Endothelial cell of umbilical vein (primary cell): Measurements from ENCODE around the gene FBXO30. TPM values are rescaled to one million over a fixed set of nuclear protein-coding genes. Genes with fewer than 3 reads are reported as not detected.

ENCODE experiments used
- BruUV-seq: library from RNA; stranded (reverse); fragments of 400-500 nt; replicated peaks from 2 replicates; lab custom pipeline; 2021; lab: Mats Ljungman, UMichigan
- CTCF ChIA-PET: fragments of 300-600, 350-600 bp; sonication (Branson Sonifier 250); formaldehyde crosslinking; loops from one replicate; lab custom pipeline; 2021; ENCODE audit warnings: antibody characterized with exemption, inconsistent platforms; lab: Charles Lee
- POLR2A ChIA-PET: fragments of 300-600, 350-600 bp; sonication (Branson Sonifier 250); formaldehyde crosslinking; loops from one replicate; lab custom pipeline; 2021; ENCODE audit warnings: antibody characterized with exemption, inconsistent platforms; lab: Charles Lee
- DNase-seq: peaks from one replicate; pipeline ENCODE4 v3.0.0-alpha.2; 2011; ENCODE audit warnings: low read depth, low spot score
- FAIRE-seq: peaks from 2 replicates; lab custom pipeline; 2011; peaks lifted over from hg19 to GRCh38; lab: Jason Lieb, UNC
- H2AFZ ChIP-seq: 2 replicates; pipeline ENCODE4 v1.6.0; 2012; ENCODE audit warnings: low read depth, low read length, control low read depth, inconsistent platforms
- H3K27ac ChIP-seq: 2 replicates; pipeline ENCODE4 v1.5.1; 2011; ENCODE audit warnings: low read depth, mild to moderate bottlenecking, control low read depth, low read length, moderate library complexity; ENCODE audit not compliant: insufficient read depth
- H3K27me3 ChIP-seq, 2 experiments: 2 replicates each; pipeline versions ENCODE4 v1.6.0 to v1.6.1; 2011; ENCODE audit warnings: low read length in 2 of 2, mixed read lengths in 1 of 2; ENCODE audit not compliant: control insufficient read depth in 2 of 2, insufficient read depth in 2 of 2
- H3K36me3 ChIP-seq, 2 experiments: 2 replicates in 1 of 2; 3 replicates in 1 of 2; pipeline ENCODE4 v1.5.1; 2011; ENCODE audit warnings: low read length in 2 of 2, mild to moderate bottlenecking in 1 of 2, moderate library complexity in 1 of 2; ENCODE audit not compliant: control insufficient read depth in 2 of 2, insufficient read depth in 2 of 2; ENCODE audit errors: extremely low read depth in 1 of 2
- H3K4me1 ChIP-seq: 3 replicates; pipeline ENCODE4 v1.5.1; 2011; ENCODE audit warnings: mild to moderate bottlenecking, low read length; ENCODE audit not compliant: control insufficient read depth, insufficient read depth; ENCODE audit errors: extremely low read depth
- H3K4me2 ChIP-seq: 2 replicates; pipeline ENCODE4 v1.6.1; 2011; ENCODE audit warnings: low read length, control low read depth, mixed read lengths; ENCODE audit not compliant: insufficient read depth
- H3K4me3 ChIP-seq, 3 experiments: fragments of 200-600 bp in 1 of 3; sonication (generic), shearing (Covaris generic) in 1 of 3; replicated peaks in 1 of 3; 2 replicates each; pipeline ENCODE4 v1.5.1; 2011 to 2016; ENCODE audit warnings: control low read depth in 3 of 3, low read length in 3 of 3, mild to moderate bottlenecking in 2 of 3, inconsistent platforms in 1 of 3, low read depth in 1 of 3, moderate library complexity in 1 of 3; ENCODE audit not compliant: insufficient read depth in 1 of 3
- H3K79me2 ChIP-seq: 2 replicates; pipeline ENCODE4 v1.6.0; 2012; ENCODE audit warnings: low read length, inconsistent platforms; ENCODE audit not compliant: control insufficient read depth, insufficient read depth
- H3K9ac ChIP-seq: replicated peaks from 2 replicates; pipeline ENCODE3; 2011; ENCODE audit warnings: low read length, control low read depth; ENCODE audit not compliant: insufficient read depth; ENCODE audit errors: extremely low read depth
- H3K9me1 ChIP-seq: replicated peaks from 3 replicates; pipeline ENCODE4 v1.6.0; 2011; ENCODE audit warnings: mild to moderate bottlenecking, low read length; ENCODE audit not compliant: control insufficient read depth, insufficient read depth; ENCODE audit errors: extremely low read depth
- H3K9me3 ChIP-seq: replicated peaks from 2 replicates; pipeline ENCODE4 v1.5.1; 2012; ENCODE audit warnings: low read length, inconsistent platforms; ENCODE audit not compliant: control insufficient read depth, insufficient read depth
- H4K20me1 ChIP-seq: replicated peaks from 2 replicates; pipeline ENCODE3; 2011; ENCODE audit warnings: mild to moderate bottlenecking, low read length; ENCODE audit not compliant: control insufficient read depth, insufficient read depth; ENCODE audit errors: extremely low read depth
- CTCF ChIP-seq, 2 donors: IDR thresholded peaks; 1 replicate in 1 of 2; 2 replicates in 1 of 2; pipeline ENCODE4 v1.5.1; 2011; ENCODE audit warnings: low read length in 2 of 2, mild to moderate bottlenecking in 2 of 2, moderate library complexity in 2 of 2, control low read depth in 1 of 2, inconsistent platforms in 1 of 2, low read depth in 1 of 2; ENCODE audit not compliant: insufficient read depth in 1 of 2; ENCODE audit errors: extremely low read depth in 1 of 2
- EZH2 ChIP-seq: IDR thresholded peaks from 2 replicates; pipeline ENCODE4 v1.6.1; 2012; ENCODE audit warnings: borderline replicate concordance, low read depth, mild to moderate bottlenecking, moderate library complexity, low read length, inconsistent platforms; ENCODE audit not compliant: severe bottlenecking
- FOS ChIP-seq: IDR thresholded peaks from 2 replicates; pipeline ENCODE4 v1.6.1; 2011; ENCODE audit warnings: mild to moderate bottlenecking, low read length, moderate library complexity, borderline replicate concordance; ENCODE audit not compliant: insufficient read depth
- GATA2 ChIP-seq: IDR thresholded peaks from 2 replicates; pipeline ENCODE4 v1.7.0; 2011; ENCODE audit warnings: low read depth, mild to moderate bottlenecking, moderate library complexity, mixed read lengths, low read length; ENCODE audit not compliant: insufficient read length, insufficient read depth
- JUN ChIP-seq: IDR thresholded peaks from 2 replicates; pipeline ENCODE4 v1.6.1; 2011; ENCODE audit warnings: borderline replicate concordance, low read depth; ENCODE audit not compliant: insufficient read length, insufficient read depth
- MAX ChIP-seq: IDR thresholded peaks from 2 replicates; pipeline ENCODE4 v1.6.1; 2011; ENCODE audit not compliant: insufficient read depth, insufficient read length
- MYC ChIP-seq: IDR thresholded peaks from one replicate; pipeline ENCODE4 v1.6.1; 2011; ENCODE audit warnings: mild to moderate bottlenecking, low read depth, low read length
- POLR2A ChIP-seq: IDR thresholded peaks from 2 replicates; pipeline ENCODE4 v1.6.1; 2012; ENCODE audit warnings: low read depth, mild to moderate bottlenecking, control low read depth, low read length
- POLR2AphosphoS5 ChIP-seq: IDR thresholded peaks from 2 replicates; pipeline ENCODE4 v1.6.1; 2012; ENCODE audit warnings: low read depth, mild to moderate bottlenecking, control low read depth, low read length, moderate library complexity; ENCODE audit not compliant: insufficient read depth
- dilution Hi-C: fragments of 300-500 bp; cut with MboI; formaldehyde crosslinking; loops from one replicate; pipeline ENCODE4 v1.15.0; 2019; ENCODE audit warnings: low sequenced_read_pairs; ENCODE audit not compliant: extremely low pct_ligation_motif_present
- intact Hi-C: fragments of 100-400 bp; cut with micrococcal nuclease; formaldehyde crosslinking; loops from one replicate; pipeline ENCODE4 v1.10.0; 2022
- polyA plus RNA-seq, 4 experiments: library from polyadenylated mRNA; depleted of rRNA in 3 of 4; stranded (reverse) in 3 of 4; unstranded in 1 of 4; fragments of >200 nt; gene quantifications; 2 replicates each; pipeline versions ENCODE4 v1.2.1 to v1.2.3, GENCODE V29; 2011 to 2012; ENCODE audit warnings: missing spikeins in 1 of 4
- total RNA-seq: library from RNA; stranded (reverse); gene quantifications from 2 replicates; pipeline ENCODE4 v1.2.3, GENCODE V29; 2021

Gene FBXO30
- total and polyA plus RNA-seq, 2 donors (not counting 3 experiments of a cell fraction or from before 2014, with no cell fraction given) = 3.3 to 11.1 TPM

GRCh38 chr6:145863366-145863765, 48.8 kb upstream of the FBXO30 start:
- TF ChIP-seq GATA2 = no peak
- TF ChIP-seq FOS = no peak
- TF ChIP-seq CTCF (IDR thresholded peaks at IDR 0.05; ENCODE audit: extremely low read depth in 1 of 2, insufficient read depth in 1 of 2, low read depth in 1 of 2, low read length in 2 of 2) = no peak
- no peak for TF ChIP-seq MAX
- TF ChIP-seq POLR2AphosphoS5 = no peak
- TF ChIP-seq POLR2A = no peak
- no peak for TF ChIP-seq MYC
- no peak for TF ChIP-seq EZH2
- TF ChIP-seq JUN = no peak

More at GRCh38 chr6:145863366-145863765, 48.8 kb upstream of the FBXO30 start:
- intact Hi-C loops (no loop called here), dilution Hi-C loops (no loop called here)
- Histone ChIP-seq H4K20me1 (no peaks in the 10 kb centered on the region), H3K9ac (no peak overlapping the region), H3K36me3 (no peaks in the 10 kb centered on the region), H3K9me3 (no peaks in the 10 kb centered on the region), H3K4me3 (no peak overlapping the region), H3K79me2 (no peaks in the 10 kb centered on the region), H2AFZ (no peak overlapping the region), H3K9me1 (no peaks in the 10 kb centered on the region), H3K27ac (no peak overlapping the region), H3K4me1 (no peaks in the 10 kb centered on the region), H3K4me2 (no peak overlapping the region), H3K27me3 (no peaks in the 10 kb centered on the region)
- BruUV-seq = no TSS peak
- ChIA-PET CTCF (interaction anchor here (1.1 kb wide), 1 partner anchor 8 kb away, joined by 3 read pairs; no protein-coding TSS in a partner anchor), POLR2A (no interaction called here)
- DNase-seq = no peak
- FAIRE-seq = no peak
